Smooth muscle cell of the coronary artery (primary cell): ENCODE measurements around the gene CCBE1. TPM values are rescaled to one million over a fixed set of nuclear protein-coding genes. Genes with fewer than 3 reads are reported as not detected.

Source experiments
- total RNA-seq: library from RNA; depleted of rRNA; stranded (reverse); fragments of >200 nt; gene quantifications from 2 replicates; pipeline ENCODE4 v1.2.3, GENCODE V29; 2014; ENCODE audit warnings: low replicate concordance

CCBE1 gene
- total RNA-seq: 7.7 and 31.9 TPM in 2 replicates

GRCh38 chr18:59697236-59697932 is at the start of gene CCBE1:
TSS of gene CCBE1 (minus strand) at chr18:59697423.

Other genes starting within 250 kb of the CCBE1 start
- gene PMAIP1, start 202.6 kb upstream of the CCBE1 start, total RNA-seq: 1.4 and 3.8 TPM in 2 replicates